Inflammatory macrophage treated with lipopolysaccharide for 4 hours (primary cell): ENCODE data around the gene SPINK4.

ENCODE experiments used
- DNase-seq: peaks from one replicate; pipeline ENCODE4 v3.0.0-alpha.2; 2020

The SPINK4 gene

DNA sequence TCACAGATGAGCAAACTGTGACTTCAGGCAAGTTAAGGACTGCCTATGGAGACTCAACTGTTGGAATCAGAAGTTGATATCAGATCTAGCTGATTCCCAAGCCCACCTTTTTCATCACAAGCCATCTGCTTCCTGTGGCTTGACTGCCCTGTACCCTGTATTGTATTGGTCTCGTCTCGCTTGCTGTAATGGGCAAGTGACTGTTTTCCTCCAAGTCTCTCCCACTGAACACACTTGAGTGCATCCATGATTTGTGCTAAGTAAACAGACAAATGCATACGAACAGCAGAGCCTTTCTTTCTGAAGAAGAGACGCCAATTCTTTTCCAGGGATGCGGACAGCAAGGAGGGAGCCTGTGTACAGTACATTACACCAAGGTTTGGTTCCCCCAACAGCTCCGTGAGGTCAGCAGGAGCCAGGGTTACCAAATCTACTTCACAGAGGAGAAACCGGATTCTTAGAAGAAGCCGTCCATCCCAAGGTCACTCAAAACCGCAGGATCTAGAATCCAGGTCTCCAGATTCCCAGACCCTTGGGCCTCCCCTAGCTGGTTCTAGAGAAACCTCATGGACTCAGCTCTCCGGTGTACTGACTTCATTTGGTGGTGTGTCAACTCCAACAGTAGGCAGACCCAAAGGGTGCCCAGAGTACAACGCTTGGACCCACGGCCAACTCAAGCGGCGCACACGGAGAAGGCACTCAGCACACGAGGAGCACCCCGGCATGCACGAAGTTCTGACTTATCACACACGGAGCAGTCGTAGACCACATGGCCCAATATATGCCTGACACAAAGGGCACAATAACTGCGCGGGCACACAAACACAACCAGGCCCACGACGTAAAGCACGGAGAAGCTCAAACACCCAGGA is 23.4 kb downstream of the SPINK4 start:
- peak; percentile 37 for DNase-seq

DNA sequence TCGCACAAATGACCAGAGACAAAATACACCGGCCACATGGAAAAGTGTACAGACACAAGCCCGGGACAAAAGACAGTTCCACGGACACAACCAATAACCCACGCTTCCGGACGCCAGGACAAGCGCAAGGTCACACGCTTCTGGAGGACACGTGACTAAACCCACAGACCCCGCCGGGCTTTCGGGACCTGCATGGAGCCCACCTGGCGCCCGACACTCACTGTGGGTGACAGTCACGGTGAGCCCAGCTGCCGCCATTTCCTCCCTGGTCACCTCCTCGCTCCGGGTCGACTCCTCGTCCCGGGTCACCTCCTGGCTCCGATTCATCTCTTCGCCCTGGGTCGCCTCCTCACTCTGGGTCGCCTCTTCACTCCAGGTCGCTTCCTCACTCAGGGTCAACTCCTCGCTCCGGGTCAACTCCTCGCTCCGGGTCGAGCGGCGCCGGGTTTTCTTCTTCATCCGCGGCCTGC is 24.1 kb downstream of the SPINK4 start:
- peak; percentile 58 for DNase-seq

DNA sequence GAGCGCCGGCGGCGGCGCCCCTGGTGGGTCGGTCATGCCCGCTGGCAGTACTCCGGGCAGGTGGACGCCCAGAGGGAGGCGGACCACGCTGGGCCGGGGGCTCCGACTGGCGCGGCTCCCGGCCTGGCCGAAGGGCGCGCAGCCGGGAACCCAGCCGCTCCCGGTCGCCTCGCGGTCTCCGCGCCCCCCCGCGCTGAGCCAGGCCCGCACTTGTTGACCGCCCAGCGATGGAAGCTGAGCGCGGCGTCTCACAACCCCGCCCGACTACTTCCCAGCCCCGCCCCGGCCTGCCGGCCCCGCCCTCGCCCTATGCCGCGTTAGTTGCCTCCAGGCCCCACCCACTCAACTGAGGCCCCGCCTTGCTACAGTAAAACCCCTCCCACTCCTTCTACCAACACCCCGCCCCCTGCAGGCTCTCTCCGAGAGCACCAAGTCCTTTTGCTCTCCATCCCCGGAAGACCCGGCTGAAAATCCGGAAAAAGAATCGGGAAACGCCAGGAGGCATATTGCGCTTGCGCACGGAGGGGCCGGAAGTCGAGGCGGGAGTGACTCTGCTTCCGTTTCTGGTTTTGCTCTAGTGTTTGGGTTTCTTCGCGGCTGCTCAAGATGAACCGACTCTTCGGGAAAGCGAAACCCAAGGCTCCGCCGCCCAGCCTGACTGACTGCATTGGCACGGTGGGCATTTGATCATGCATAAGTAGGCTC is 24.7 kb downstream of the SPINK4 start, which contains the start of the genes BAG1 and CHMP5:
BAG1 (minus strand) TSS at position 236 of the 705 bp plus-strand sequence.
CHMP5 (plus strand) TSS at position 577 of the 705 bp plus-strand sequence; CDS start at position 607, 30 bp downstream.
- DNase-seq: peak; percentile 100

DNA sequence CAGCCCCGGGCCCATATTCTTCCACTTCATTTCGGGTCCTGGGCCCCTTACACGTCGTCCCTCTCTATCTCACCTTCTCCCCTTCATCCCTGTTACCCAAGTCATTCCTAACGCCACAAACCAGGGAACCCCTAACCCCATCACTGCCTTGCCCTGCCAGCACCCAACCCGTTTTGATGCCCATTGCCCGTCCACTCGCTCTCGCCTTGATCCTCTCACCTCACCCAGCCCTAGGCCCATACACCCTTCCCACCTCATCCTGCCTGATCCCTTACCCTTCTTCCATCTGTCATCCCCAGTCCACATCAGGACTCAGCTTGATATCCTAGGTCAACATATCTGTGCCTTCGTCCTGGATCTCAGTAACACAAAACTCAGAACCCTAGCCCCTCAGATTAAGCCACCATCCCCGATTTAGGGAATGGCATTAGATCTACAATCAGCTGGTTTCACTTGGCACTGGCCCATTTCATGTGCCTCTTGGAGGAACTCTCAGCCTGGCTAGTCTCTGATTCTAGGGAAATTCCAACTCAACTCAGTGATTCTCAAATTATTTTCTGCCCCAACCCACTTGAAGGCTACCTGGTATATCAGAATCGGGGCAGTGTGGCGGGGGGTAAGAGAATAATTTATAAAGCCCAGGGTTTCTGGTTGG is 25.4 kb downstream of the SPINK4 start:
- DNase-seq: peak; percentile 70

DNA sequence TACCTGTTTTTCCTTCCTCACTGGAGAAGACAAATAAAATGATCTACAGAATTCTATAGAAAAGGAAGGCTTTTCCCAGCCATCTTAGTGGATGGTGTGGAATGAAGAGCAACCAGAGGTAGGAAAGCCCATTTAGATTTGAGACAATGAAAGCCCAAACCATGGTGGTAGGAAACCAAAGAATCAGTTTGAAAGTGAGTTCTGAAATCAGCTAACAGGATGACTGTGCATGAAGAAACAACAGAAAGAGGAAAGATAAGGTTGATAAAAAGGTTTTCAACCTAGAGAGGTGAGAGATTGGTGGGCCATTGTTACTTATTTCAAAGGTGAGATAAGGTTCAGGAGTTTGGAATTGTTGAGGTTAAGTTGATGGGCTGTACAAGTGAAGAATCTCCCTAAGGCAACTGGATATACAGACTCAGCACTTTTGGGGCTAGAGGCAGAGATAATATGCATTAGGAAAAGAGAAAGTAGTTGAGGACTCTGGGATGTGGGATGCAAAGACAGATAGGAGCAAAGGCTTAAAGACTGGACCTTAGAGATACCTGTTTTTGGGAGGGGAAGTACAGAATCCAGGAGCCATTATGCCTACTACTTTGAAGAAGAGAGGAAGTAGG is 27.3 kb downstream of the SPINK4 start:
- no peak for DNase-seq

DNA sequence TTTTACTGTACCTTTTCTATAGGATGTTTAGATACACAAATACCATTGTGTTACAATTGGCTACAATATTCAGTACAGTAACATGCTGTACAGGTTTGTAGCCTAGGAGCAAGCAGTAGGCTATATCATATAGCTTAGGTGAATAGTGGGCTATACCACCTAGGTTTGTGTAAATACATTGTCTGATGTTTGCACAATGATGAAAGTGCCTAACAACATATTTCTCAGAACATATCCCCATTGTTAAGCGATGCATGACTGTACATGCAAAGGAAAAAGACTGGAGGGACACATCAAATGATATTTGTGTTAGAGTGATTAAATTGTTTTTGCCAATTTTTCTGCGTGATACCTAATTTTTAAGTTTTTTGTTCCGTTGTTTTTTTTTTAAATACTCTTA is 30.2 kb downstream of the SPINK4 start:
- DNase-seq: no peak

DNA sequence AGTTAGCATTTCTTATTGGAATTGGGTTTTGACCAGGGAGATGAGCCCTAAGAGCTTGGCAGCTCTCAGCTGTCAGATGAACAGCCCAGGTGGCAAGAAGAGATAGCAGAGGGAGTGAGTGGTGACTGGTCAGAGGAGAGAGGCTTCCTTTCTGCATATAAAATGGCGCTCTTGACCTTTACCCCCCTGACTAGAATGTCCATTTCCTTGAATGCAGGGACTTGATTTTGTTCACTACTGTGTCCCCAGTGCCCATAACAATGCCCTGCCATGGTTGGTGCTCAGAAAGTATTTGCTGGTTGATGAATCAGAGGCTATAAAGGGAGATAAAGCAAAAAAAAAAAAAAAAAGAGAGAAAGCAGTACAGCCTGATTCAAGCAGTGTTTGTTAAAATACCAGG is 32.1 kb downstream of the SPINK4 start:
- no peak for DNase-seq

DNA sequence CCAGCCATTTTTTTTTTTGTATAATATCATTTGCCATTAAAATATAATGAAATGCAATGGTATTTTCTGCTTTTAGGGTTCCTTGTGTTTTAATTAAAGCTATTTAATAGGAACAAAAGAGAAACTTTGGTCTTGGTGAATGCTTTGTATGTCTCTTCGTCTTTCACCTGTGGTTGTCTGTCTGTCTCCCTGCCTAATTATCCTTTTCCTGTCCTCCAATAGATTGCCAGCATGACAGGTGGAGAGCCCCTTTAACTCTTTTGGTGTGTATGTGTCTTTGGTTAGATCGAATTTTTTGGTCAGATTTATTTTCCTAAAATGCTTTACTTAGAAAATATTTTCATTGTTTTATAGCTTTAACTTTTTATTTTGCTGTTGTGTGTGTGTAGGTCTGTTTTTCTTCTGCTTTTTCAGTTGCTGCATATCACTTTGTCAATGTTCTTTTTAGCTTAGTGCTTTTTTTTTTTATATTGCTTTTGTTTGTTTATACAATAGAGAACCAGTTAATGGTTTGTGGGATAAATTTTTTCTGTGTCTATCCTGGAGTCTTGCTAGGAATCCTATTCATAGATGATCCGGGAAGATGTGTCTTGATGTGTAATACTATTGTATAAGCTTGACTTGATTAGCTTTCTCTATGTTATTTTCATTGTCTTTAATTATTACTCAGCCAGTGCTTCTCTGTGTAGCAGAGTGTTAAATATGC is 33.5 kb downstream of the SPINK4 start:
- DNase-seq: no peak

DNA sequence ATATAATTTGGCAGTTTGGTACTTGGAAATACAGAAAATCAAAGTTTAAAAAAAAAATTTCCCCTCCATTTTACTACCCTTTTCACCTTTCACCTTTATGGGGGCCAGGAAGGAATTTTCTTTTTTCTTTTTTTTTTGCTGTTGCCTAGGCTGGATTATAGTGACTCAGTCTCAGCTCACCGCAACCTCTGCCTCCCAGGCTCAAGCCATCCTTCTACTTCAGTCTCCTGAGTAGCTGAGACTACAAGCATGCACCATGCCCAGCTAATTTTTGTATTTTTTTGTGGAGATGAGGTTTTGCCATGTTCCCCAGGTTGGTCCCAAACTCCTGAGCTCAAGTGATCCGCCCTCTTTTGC is 34.0 kb downstream of the SPINK4 start:
- no peak for DNase-seq

DNA sequence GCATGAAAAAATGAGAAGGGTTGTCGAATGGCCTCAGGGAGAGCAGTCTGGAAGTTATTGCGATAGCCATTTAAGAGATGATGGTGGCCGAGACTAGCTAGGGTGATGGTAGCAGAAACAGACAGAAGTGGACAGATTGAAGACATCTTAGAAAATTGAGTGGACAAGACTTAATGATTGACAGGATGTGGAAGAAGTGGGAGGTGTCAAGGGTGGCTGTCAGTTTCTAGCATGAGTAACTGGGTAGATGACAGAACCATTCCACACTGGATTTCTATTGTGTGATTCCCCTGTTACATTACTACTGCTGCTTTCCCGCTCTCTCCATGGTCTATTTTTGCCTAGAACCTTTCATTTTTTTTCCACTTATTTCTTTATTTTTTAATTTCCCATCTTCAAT is 37.5 kb downstream of the SPINK4 start:
- DNase-seq: no peak

DNA sequence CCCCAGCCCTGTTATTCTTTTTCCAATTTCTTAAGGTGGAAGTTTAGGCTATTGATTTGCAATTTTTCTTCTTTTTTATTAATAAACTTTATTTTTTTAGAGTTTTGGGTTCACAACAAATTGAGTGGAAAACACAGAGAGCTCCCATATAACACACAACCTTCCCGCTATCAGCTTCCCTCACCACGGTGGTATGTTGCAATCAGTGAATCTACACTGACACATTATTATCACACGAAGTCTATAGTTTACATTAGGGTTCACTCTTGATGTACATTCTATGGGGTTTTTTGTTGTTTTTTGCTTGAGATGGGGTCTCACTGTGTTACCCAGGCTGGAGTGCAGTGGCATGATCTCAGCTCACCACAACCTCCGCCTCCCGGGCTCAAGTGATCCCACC is 45.5 kb downstream of the SPINK4 start:
- no peak for DNase-seq

DNA sequence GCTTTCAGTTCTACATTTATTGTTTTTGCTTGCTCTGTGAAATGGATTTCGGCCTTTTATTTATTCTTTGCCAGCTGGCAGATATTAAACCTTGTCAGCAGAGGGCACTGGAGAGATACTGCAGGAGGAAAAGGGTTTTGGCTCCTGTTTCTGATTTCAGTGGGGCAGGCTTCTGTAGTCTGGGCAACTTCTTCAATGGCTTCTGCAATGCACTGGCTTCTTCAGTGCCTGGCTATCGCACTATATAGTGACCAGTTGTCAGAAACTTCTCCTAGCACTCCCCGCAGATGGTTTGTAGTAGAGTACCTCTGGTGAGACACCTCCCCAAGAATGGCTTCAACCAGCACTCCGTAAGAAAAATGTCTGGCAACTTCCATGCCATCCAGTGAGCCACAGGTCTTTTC is 47.1 kb downstream of the SPINK4 start:
- DNase-seq: peak; percentile 73

DNA sequence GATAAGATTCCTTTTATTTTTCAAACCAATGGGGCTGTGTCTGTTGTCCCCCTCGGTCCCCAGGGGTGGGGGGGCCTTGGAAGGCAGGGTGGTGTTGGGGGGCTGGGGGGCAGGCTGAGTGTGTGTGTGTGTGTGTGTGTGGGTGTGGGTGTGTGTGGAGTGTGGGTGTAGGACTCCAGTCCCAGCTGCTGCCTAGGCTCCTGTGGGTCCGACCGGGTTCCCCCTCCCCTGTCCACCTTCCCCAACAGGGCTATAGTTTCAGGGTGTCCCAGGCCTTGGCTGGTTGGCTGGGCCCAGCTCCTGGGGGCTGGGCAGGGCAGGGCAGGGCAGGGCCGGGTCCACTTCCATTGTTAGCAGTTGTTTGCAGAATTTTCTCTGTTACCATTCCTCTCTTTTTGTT is 48.3 kb downstream of the SPINK4 start:
- DNase-seq: no peak

DNA sequence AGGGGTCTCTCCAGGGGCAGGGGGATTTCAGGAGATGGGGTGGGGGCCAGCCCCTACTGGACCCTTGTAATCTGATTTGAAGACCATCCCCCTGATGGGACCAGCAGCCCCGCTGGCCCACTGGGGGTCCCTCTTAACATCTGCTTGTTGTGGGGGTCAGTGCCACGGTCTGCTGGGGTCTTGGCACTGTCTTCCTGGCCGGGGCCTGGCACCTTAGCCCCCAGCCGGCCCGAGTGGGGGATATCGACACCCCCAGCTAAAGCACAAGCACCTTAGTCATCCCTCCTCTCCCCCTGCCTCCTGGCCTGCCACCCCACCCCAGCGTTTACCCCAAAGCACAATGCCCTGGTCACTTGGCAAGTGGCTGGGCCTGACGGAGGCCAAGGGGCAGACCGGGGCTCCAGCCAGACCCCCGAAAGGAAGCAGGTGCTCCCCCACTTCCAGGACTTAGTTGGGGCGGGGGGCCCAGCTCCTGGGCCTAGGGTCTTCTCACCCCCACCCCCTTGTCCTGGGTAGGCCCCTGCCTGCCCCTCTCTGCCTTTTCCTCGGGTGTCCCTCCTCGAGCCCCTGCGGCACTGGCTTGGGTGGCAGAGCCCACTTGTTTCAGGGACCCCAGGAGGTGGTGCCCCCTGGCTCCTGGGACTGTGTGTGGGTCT is 49.0 kb downstream of the SPINK4 start:
- no peak for DNase-seq

DNA sequence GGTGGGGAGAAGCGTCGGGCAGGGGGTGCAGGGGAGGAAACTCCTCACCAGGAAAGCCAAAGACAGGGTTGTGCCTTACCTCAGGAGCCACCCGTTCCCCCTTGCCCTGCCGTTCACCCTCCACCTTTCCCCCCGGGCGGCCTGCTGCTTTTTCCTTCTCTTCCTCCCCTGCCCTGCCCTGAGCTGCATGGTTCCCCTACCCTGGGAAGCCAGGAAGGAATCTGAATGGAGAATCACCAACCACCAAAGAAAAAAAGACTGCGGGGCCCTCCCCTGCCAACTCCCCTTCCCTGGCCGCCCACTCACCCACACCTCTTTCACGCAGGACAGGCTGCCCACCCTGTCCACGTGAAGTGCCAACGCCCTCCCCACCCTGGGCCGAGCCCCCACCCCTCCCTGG is 49.5 kb downstream of the SPINK4 start:
- peak; percentile 23 for DNase-seq

DNA sequence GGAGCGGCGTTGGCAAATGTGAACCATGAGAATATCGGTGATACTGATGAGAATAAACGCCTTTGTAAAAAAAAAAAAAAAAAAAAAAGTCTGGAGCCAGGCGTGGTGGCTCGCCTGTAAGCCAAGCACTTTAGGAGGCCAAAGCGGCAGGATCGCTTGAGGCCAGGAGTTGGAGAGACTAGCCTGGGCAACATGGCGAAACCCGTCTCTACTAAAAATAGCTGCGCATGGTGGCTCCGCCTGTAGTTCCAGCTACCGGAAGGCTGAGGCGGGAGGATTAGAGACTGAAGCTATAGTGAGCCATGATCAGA is 49.9 kb downstream of the SPINK4 start:
- no peak for DNase-seq

DNA sequence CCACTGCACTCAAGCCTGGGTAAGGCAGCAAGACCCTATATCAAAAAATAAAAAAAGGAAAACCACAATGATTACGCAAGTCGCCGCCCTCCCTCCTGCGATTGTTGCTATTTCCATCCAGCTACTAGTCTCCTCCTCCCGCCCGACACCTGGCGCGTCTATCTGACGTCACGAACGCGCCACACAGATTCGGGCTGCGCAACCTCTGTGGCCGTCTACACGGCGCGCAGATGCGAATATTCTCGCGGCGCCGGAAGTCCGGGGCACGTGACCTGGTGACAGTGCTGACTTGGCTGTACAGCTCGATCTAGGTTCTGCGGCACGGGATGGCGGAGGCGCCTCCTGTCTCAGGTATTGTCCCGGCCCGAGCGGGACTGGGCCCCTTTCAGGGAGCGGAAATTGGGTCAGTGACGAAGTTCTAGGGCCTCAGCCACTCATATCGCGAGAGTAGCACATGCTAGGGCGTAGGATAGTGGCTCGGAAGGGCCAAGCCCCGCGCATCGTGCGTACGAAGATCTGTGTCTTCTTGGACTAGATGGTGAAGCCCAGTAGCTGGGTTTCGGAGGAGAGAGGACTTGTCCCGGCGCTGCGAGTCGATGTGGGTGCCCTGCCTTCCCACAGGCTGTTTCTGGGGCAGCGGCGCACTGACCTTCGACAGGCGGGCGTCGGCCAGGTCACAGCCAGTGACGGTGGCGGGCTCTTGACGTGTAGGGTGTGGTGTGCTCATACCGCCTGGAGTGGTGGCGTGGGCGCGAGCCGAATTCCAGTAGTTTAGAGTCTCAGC is 50.5 kb downstream of the SPINK4 start, which contains the start of gene NFX1:
NFX1 (plus strand) TSS at position 270 of the 784 bp plus-strand sequence; CDS start at position 327, 57 bp downstream.
- DNase-seq: peak; percentile 99

DNA sequence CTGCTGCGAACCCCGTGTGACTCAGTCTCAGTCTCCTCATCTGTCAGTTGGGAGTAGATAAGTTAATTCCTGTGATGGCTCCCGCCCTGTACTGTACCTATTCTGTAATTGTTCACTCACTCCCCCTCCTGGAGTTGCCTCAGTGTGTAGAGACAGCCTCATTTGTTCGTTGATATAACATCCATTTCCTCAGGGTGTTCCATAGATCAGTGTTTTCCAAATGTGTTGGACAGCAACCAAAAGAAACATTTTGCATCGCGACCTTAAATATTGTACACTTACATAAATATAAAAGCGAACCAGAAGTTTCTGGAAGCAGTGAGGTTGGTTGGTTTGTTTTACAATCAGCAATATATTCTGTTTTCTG is 51.0 kb downstream of the SPINK4 start:
- DNase-seq: no peak

DNA sequence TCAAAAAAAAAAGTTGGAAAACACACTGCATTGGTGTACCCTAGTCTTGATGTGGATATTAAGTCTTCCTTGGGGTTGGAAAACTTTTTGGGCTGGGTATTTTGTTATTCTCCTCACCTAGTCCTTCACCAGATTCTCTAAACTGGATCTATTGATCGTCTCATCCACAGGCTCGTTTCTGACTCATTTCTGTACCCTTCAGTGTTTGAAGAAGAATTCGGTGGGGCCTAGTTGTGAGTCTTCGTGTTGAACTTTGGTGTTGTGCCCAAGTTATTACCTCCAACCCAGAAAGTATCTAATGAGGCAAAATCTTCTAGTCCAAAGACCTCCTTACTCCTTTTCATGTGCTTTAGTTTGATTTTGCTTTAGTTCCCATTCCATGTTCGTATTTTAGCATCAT is 51.9 kb downstream of the SPINK4 start:
- DNase-seq: no peak

DNA sequence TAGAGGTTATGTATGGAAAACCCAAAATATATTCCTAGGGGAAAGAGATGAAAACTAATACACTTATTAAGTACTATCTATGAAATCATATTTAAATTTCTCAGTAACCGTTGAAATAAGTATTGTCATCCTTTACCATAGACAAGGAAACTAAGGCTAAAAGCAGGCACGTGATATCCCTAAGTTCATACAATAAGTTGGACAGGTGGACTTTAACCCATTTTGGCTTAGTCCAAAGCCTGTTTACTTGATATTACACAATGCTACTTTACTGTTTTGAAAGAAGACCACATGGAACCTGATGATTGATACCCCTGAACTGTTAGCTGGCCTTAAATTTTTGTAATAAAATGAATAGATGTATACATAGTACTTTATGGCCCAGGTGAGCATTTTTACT is 53.8 kb downstream of the SPINK4 start:
- no peak for DNase-seq
